CD4-positive, alpha-beta T cell treated with Interleukin-10 for 1 hour (primary cell): ENCODE results near the gene ZBTB7C.

Experiments
- DNase-seq: peaks from one replicate; pipeline ENCODE4 v3.0.0-alpha.2; 2020

ZBTB7C gene

GRCh38 chr18:48106498-48106897, 302.7 kb downstream of the ZBTB7C start:
- no peak for DNase-seq

- no peak for DNase-seq
Observed at GRCh38 chr18:48105317-48105716, 303.9 kb downstream of the ZBTB7C start.

GRCh38 chr18:48104705-48105104, 304.5 kb downstream of the ZBTB7C start:
- DNase-seq, result no peak

GRCh38 chr18:48100651-48101165, 308.5 kb downstream of the ZBTB7C start:
- no peak for DNase-seq

- DNase-seq, result no peak
Observed at GRCh38 chr18:48100165-48100575, 309.0 kb downstream of the ZBTB7C start.

- DNase-seq, result no peak
Observed at GRCh38 chr18:48099481-48100164, 309.6 kb downstream of the ZBTB7C start.

GRCh38 chr18:48098538-48098937, 310.6 kb downstream of the ZBTB7C start:
- no peak for DNase-seq

- DNase-seq, result no peak
Observed at GRCh38 chr18:48098007-48098406, 311.2 kb downstream of the ZBTB7C start.

- DNase-seq, result no peak
Observed at GRCh38 chr18:48095726-48096125, 313.5 kb downstream of the ZBTB7C start.

- DNase-seq, result no peak
Observed at GRCh38 chr18:48093104-48093503, 316.1 kb downstream of the ZBTB7C start.

- no peak for DNase-seq
Observed at GRCh38 chr18:48091869-48092497, 317.2 kb downstream of the ZBTB7C start.

- DNase-seq, result no peak
Observed at GRCh38 chr18:48090702-48091101, 318.5 kb downstream of the ZBTB7C start.

- DNase-seq, result no peak
Observed at GRCh38 chr18:48090021-48090420, 319.2 kb downstream of the ZBTB7C start.

- no peak for DNase-seq
Observed at GRCh38 chr18:48085781-48086487, 323.2 kb downstream of the ZBTB7C start.

- no peak for DNase-seq
Observed at GRCh38 chr18:48084858-48085257, 324.3 kb downstream of the ZBTB7C start.

- DNase-seq, result no peak
Observed at GRCh38 chr18:48084041-48084757, 325.0 kb downstream of the ZBTB7C start.

- no peak for DNase-seq
Observed at GRCh38 chr18:48080546-48080945, 328.6 kb downstream of the ZBTB7C start.

GRCh38 chr18:48079885-48080284, 329.3 kb downstream of the ZBTB7C start:
- DNase-seq, result no peak

GRCh38 chr18:48078448-48078847, 330.7 kb downstream of the ZBTB7C start:
- DNase-seq, result no peak

GRCh38 chr18:48077291-48077690, 331.9 kb downstream of the ZBTB7C start:
- DNase-seq, result no peak

- DNase-seq, result no peak
Observed at GRCh38 chr18:48076461-48076860, 332.7 kb downstream of the ZBTB7C start.

GRCh38 chr18:48075707-48076093, 333.5 kb downstream of the ZBTB7C start:
- DNase-seq, result no peak
